PFSK-1 (cell line): ENCODE results near the gene MAP2K7.
A peak's percentile ranks its signal among the peaks of the same experiment; 100 is the strongest.

ENCODE experiments used
- FOXP2 ChIP-seq: optimal IDR thresholded peaks from 2 replicates; pipeline ENCODE3; 2011; ENCODE audit warnings: borderline replicate concordance, control low read depth, inconsistent platforms; ENCODE audit not compliant: insufficient read depth; ENCODE audit errors: extremely low read length, extremely low read depth
- POLR2AphosphoS5 ChIP-seq: IDR thresholded peaks from 2 replicates; pipeline ENCODE4 v1.6.1; 2012; ENCODE audit warnings: low read depth, mild to moderate bottlenecking, control low read depth, low read length, moderate library complexity
- SIN3A ChIP-seq: IDR thresholded peaks from 2 replicates; pipeline ENCODE4 v1.6.1; 2012; ENCODE audit warnings: mild to moderate bottlenecking, low read length, moderate library complexity, borderline replicate concordance; ENCODE audit not compliant: insufficient read depth
- TAF1 ChIP-seq: IDR thresholded peaks from 2 replicates; pipeline ENCODE4 v1.6.1; 2012; ENCODE audit warnings: low read length, control low read depth, borderline replicate concordance; ENCODE audit not compliant: insufficient read depth
- TF ChIP-seq, protein P1 (sequence below), 2 experiments: IDR thresholded peaks; 2 replicates each; pipeline versions ENCODE4 v1.6.1 to v1.8.0; 2011 to 2012; ENCODE audit warnings: low read depth in 2 of 2, low read length in 2 of 2, control low read depth in 1 of 2, inconsistent platforms in 1 of 2, mild to moderate bottlenecking in 1 of 2, moderate library complexity in 1 of 2; ENCODE audit not compliant: insufficient read depth in 1 of 2

MAP2K7 gene

DNA sequence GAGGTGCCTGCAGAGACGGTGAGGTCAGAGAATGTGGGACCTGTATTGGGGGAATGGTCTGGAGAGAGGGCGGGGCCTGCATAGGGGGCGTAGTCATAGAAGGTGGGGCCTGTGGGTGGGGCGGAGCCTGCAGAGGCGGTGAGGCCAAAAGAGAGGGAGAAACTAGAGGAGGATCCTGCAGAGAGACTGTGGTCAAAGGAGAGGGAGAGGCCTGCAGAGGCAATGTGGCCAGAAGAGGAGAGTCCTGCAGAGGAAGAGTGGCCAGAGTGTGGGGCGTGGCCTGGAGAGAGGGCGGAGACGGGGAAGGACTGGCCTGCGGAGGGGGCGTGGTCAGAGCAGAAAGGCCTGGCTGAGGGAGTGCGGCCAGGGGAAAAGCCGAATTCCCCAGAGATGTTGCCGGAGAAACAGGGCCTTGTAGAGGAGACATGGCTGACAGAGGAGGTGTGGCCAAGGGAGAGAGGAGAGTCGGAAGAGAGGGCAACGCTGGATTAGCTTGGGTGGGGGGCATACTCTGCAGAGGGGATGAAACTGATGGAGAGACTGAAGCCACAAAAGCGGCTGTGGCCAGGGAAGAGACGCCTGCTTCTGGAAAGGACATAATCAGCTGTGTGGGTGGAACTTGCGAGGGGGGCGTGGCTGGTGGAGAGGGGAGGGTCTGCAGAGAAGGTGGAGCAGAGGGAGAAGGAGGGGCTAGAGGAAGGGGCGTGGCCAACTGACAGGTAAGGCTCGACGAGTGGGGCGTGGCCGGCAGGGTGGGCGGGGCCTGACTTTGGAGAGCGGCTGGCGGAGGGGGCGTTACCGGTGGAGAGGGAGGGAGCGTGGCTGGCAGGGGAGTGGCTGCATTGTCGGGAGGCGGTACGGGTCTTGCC lies 32.0 kb upstream of the MAP2K7 start:
- TF ChIP-seq FOXP2 (peak; percentile 37), SIN3A (peak; percentile 44; the same call in 1 of the 2 replicates), POLR2AphosphoS5 (no peak; the same call in 1 of the 2 replicates)
- TF ChIP-seq, protein P1, sequence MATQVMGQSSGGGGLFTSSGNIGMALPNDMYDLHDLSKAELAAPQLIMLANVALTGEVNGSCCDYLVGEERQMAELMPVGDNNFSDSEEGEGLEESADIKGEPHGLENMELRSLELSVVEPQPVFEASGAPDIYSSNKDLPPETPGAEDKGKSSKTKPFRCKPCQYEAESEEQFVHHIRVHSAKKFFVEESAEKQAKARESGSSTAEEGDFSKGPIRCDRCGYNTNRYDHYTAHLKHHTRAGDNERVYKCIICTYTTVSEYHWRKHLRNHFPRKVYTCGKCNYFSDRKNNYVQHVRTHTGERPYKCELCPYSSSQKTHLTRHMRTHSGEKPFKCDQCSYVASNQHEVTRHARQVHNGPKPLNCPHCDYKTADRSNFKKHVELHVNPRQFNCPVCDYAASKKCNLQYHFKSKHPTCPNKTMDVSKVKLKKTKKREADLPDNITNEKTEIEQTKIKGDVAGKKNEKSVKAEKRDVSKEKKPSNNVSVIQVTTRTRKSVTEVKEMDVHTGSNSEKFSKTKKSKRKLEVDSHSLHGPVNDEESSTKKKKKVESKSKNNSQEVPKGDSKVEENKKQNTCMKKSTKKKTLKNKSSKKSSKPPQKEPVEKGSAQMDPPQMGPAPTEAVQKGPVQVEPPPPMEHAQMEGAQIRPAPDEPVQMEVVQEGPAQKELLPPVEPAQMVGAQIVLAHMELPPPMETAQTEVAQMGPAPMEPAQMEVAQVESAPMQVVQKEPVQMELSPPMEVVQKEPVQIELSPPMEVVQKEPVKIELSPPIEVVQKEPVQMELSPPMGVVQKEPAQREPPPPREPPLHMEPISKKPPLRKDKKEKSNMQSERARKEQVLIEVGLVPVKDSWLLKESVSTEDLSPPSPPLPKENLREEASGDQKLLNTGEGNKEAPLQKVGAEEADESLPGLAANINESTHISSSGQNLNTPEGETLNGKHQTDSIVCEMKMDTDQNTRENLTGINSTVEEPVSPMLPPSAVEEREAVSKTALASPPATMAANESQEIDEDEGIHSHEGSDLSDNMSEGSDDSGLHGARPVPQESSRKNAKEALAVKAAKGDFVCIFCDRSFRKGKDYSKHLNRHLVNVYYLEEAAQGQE (IDR thresholded peaks at IDR 0.05; ENCODE audit: insufficient read depth in 1 of 2, low read depth in 2 of 2, low read length in 2 of 2): no peak

DNA sequence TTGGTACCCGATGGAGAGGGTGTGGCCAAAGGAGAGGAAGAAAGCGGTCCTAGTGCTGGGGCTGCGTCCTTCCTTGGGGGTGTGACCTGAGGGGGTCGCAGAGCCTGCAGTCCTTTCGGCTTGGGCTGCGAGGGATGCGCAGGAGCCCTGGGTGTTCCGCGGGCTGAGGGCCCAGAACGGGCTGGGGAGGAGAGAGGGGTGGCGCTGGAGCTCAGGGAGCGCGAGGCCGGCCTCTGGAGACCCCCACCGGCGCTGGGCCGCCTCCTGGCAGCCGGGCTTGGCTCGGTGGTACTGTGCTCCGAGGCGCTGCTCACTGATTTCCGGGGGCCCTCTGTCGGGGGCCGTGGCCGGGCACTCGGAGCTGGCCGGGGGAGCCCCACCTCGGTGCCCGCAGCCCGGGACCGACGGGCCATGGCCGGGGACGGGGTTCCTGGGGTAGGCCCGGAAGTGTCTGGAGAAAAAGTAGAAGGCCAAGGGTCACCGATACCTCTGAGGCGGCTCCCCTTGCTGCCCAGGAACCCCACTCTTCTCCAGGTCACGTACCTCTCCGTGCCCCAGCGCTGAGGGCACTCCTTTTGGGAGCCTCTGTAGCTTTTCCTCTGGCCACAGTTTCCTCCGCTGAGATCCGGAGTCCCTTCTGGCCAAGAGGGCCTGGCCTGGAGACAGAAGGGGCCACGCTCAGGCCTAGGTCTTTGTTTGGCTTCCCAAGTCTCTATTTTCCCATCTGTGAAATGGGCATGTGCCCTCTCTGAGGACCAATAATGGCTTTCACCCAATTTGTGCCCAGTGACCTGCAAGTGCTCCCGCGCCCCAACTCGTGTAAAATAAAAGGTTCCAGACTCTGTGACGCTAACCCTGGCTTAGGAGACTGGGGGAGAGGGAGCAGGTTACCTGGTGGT lies 31.1 kb upstream of the MAP2K7 start:
- TF ChIP-seq TAF1: no peak
- TF ChIP-seq POLR2AphosphoS5: no peak
- peak; percentile 64 for TF ChIP-seq FOXP2

DNA sequence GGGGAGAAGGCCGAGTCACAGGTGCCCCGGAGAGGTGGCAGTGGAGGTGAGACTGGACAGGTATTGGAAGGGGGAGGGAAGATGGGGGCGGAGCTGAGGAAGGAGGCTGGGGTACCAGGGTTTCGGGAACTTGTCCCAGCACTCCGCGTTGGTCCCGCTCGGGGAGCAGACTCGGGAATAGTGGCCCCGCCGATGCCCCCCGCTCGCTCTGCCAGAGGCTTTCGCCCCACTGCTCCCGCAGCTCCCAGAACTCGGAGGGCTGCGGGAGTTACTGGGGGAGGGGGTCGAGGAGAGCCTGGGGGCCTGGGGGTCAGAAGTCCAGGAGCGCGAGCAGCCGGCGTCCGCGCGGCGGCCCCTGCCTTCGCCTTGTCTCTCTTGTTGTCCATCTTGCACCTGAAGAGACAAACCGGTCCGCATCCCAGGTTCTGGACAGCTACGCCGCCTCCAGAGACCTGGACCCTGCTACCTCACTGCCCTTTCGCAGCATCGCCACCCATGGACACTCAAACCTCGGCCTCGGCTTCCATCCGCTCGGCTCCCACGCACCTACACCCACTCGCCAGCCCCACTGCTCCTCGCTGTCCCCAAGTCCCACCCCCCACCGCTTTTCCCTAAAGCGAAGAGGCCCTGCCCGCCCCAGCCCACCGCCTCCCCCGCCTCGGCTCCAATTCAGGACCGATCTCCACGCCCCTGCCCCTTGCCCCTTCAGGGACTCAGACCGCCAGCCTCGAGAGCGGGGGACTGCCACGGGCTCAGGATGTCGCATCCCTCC lies 30.2 kb upstream of the MAP2K7 start:
- TF ChIP-seq POLR2AphosphoS5 (no peak), SIN3A (no peak), TAF1 (no peak), FOXP2 (no peak)
- TF ChIP-seq, protein P1 (IDR thresholded peaks at IDR 0.05; ENCODE audit: insufficient read depth in 1 of 2, low read depth in 2 of 2, low read length in 2 of 2): no peak

DNA sequence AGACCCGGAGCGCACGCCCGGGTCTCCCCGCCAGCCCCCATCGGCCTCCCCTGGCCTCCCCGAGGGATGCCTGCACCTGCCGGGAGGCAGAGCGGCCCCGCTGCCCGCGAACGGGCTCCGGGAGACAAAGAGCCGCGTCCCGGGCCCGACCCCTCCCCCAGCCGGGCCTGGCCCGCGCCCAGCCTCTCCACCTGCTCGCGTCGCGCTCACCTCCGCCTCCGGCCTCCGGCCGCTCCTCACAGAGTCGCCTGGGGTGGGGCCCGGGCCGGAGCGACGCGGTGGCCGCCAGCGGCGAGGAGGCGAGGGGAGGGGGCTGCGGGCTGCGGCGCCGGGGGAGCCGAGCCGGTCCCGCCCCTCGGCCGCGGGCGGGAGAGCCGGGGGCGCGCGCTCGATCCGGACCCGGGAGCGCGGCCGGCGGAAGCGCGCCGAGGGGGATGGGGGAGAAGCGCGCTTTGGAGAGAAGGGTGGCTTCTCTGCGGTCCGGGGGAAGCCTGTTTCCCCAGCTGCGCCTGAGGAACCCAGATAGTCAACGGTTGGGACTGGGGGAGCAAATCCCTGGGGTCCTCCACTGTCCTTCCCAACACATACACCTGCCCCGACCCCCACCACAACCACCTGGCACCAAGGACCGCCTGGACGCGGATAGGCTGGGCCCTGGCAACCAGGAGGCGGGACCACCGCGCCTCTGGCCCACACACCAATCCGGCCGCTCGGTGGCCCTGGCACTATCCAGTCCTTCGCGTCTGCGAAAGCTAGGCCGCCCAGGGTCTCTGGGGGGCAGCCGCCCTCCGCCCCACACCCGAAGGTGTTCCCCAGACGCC lies 29.4 kb upstream of the MAP2K7 start, which contains the start of gene PRR36:
PRR36 (minus strand) TSS at position 315 of the 821 bp plus-strand sequence. CDS start 701 bp downstream, outside the sequence.
- TF ChIP-seq TAF1 (no peak), SIN3A (no peak), FOXP2 (no peak), POLR2AphosphoS5 (no peak)
- TF ChIP-seq, protein P1 (IDR thresholded peaks at IDR 0.05; ENCODE audit: insufficient read depth in 1 of 2, low read depth in 2 of 2, low read length in 2 of 2): no peak
